HG03025 (cell line): ENCODE measurements around the gene LEF1.

ENCODE experiments used
- ATAC-seq: cut with Tn5 transposase; IDR thresholded peaks from one replicate; pipeline ENCODE4 v1.9.1; 2021; ENCODE audit warnings: mild to moderate bottlenecking, moderate library complexity; ENCODE audit not compliant: unreplicated experiment, low FRiP score

LEF1 gene

GRCh38 chr4:108115168-108115526 is 53.6 kb downstream of the LEF1 start:
- no peak for ATAC-seq

GRCh38 chr4:108114503-108114902 is 54.2 kb downstream of the LEF1 start:
- ATAC-seq = no peak

DNA sequence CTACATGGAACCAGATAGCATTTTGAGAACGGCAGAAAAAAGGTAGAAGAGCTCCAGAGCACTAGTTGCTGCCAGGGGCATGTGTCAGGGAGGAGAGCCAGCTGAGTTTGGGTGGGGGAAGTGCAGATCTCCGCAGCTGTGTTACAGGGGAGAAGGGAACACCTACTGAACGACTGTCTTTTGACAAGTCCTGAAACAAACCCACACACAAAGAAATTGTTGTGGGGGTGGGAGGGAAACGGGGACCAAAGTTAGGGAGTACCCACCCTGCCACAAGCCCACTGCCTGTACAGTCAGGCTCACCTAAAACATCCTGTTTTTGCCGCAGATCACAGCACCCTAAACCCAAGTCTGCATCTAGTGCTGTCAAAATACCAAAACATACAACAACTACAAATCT is 55.5 kb downstream of the LEF1 start:
- ATAC-seq = no peak

DNA sequence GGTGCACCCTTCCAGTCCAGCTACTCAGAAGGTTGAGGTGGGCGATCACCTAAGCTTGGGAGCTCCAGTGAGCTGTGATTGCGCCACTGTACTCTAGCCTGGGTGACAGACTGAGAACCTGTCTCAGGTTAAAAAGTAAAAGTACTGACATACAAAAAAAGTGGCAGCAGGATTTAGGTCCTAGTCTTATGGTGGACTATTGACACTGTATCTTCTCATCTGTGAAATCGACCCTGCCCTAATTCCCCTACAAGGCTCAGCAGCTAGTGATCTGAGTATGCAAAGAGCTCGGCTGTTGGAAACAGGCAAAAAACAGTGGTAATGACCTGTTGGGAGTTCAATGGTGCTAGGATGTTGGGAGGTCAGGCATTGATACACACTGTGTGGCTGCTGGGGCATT is 57.0 kb downstream of the LEF1 start:
- no peak for ATAC-seq

- no peak for ATAC-seq
Observed at GRCh38 chr4:108110450-108110849, 58.3 kb downstream of the LEF1 start.

GRCh38 chr4:108109997-108110416 is 58.7 kb downstream of the LEF1 start:
- peak; percentile 84 for ATAC-seq

DNA sequence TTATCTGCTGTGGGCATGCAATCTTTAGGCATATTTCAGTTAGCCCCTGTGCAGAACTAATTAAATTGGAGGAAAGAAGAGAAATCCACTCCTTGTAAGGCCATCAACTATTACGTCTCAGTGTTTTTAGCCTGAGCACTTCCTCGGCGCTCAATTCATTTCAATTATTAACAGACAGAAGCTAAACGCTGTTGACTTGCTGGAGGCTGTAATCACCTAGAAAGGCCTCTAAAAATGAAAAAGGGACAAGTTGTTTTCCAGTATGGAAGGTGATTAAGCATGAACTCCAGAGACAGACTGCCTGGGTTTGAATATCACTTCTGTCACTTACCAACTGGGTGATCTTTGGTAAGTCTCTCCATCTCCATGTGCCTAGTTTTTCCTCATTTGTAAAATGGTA is 59.6 kb downstream of the LEF1 start:
- ATAC-seq = no peak

DNA sequence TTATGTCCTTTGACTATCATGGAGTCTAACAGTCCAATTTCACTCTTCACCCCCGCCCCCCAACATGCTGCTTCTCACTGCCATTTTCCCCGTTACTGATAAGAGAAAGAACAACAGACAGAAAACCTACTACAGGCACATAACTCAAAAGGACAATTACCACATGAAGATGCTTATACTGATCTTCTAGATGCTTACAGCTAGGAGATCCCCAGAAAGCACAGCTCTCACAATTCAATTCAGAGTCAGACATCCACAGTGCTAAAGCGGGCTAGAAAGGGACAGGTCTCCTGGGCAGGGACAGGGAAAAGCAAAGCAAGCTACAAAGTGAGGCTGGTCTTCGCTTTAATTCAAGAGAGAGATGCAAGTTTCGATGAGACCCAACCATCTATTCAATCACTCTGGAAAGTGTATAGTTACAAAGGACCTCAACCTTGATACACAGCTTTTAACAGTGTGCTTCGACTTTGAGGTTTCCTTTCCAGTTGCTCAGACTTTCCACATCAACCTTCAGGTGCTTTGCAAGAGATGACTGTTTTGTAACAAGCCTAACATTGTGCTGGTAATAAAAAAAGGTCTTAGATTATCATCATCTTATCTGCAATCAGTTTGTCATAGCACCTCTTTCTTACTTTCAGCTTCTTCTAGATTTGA is 60.9 kb downstream of the LEF1 start:
- no peak for ATAC-seq

DNA sequence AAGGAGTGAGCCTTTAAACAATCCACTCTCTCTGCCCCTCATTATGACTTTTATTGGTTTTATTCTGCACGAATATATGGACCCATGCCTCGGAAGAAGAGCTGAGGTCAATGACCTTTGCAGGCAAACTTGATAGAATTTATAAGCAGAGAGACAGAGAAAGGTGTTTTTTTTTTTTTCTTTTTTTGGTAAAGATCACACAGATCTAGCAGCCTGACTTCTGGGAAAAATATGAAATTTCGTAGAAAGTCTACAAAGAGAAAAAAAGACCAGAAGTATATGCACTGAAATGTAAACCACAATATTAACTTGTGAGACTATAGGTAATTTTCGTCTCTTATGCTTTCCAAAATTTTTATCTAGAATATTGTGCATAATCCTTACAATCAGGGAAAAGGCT is 61.6 kb downstream of the LEF1 start:
- ATAC-seq = no peak

DNA sequence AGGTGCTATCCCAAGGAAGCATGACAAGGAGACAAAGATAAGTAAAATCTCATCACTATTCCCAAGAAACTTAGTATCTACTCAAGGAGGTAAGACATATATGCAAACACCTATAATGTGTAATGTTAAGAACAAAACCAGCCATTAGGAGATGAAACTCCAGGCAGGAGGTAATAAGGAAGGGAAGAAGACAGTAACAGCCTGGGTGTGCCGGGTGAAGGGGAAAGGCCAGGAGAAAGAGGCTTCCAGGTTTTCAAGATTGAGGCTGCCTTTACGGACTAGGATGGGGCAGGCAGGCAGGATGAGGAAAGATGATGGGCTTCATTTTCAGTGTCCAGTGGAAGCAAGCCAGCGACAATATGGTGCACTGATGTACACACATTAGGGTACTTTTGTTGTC is 62.5 kb downstream of the LEF1 start:
- ATAC-seq = no peak

DNA sequence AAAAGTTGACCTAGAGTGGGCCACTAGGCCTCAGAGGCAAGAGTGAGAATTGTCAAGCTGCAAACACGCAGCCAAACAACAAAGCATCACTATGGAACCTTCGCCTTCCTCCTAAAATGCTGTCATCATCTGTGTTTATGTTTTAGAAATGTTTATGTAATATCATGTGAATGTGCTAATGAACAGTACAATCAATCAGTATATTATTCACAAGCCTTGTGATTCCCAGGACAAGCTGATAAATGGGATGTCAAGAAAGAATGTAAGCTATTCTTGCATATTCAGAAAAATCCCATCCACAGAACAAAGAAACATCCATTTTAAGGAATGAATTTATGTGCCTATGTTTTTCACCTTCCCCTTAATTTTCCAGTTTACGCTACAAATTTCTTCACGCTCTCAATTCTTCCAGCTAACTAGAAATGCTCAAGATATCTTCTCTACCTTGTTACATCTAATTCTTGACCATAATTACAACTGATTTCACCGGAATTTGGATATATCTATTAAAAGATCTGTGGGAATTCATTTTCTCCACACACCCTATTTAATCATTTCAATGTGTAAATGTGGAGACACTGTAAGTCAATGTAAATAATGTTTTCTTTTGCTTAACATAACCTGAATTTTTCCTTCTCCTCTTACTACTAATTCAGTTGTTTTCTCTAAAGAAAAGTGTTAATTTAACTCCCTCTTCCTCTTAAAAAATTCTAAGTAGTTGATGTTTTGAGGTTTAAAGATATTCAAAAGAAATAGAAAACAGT is 65.5 kb downstream of the LEF1 start:
- ATAC-seq = no peak

GRCh38 chr4:108100827-108101226 is 67.9 kb downstream of the LEF1 start:
- ATAC-seq = no peak

- no peak for ATAC-seq
Observed at GRCh38 chr4:108099838-108100237, 68.9 kb downstream of the LEF1 start.

DNA sequence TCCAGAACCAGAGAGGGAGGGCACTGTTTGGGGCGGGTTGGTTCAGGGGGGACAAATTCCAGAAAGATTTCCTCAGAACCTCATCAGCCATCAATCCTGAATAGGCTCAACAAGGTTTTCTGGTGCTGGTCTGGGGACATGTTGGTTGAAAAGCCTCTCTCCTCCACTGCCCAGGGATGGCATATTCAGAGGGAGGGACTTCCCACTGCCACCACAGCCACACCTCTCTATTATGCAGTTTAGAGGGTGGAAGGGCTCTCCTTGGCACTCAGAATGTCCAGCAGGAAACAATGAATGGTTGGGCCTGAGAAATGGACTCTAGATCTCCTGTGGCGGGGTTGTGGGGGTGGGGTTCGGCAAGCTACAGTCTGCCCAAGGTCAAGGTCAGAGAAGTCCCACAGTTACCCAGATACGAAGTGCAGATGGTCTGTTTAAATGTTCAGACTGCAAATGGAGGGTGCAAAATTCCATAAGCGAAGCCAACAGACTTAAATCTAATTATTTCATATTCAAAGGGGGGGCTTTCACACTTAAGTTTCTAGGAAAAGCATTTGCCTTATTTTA is 70.7 kb downstream of the LEF1 start:
- no peak for ATAC-seq

- no peak for ATAC-seq
Observed at GRCh38 chr4:108094923-108095482, 73.7 kb downstream of the LEF1 start.

DNA sequence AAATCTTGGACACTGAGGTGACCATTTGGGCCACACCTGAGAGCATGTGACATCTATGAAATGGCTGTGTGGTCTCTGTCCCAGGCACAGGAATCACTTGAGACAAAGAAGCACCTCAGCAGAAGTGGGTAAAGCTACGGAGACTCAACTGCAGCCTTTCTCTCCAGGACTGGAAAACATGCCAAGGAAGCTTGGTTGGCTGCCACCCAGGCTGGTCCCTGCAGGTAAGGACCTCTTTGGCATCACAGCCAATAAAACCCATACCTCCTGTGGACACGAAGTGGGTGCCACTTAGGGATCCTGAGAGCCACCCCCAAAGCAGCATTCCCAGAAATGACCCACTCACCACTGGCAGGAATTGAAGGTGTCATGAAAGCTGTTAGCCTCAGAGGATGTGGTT is 74.6 kb downstream of the LEF1 start:
- ATAC-seq = no peak

DNA sequence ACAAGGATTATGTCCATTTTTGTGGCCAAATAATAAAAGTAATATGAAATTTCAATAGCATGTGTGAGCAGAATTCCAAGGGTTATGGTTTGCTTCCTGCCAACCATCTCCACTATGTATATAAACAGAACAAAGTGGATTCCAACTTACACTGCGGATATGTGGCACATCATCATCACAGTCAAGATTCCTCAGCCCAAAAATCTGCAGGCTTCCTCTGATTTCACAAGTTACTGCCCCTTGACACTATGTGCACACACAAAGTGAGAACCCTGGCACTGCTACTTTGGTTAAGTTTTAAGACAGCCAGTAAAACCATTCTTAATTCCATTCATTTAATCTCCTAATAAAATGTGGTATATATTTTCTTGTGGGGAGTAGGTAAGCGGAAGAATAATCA is 76.4 kb downstream of the LEF1 start:
- ATAC-seq = no peak

- no peak for ATAC-seq
Observed at GRCh38 chr4:108087293-108087967, 81.3 kb downstream of the LEF1 start.

DNA sequence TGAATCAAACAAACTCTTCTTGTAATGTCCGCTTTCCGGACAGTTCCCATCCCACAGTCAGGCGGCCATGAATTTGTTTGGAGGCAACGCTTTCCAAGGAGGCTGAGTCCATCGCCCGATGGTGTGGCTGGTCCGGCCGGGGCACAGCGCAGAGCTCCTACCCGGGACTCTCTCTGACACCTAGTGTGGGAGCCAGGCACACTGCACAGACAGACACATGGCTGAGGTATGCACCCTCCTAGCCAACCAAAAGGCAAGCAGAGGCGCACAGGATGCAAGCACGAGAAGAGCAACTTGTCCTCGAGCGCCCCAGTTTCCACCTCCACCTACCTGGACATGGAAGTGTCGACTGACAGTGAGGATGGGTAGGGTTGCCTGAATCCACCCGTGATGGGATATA is 87.5 kb downstream of the LEF1 start:
- no peak for ATAC-seq

- ATAC-seq = no peak
Observed at GRCh38 chr4:108080747-108081146, 88.0 kb downstream of the LEF1 start.

DNA sequence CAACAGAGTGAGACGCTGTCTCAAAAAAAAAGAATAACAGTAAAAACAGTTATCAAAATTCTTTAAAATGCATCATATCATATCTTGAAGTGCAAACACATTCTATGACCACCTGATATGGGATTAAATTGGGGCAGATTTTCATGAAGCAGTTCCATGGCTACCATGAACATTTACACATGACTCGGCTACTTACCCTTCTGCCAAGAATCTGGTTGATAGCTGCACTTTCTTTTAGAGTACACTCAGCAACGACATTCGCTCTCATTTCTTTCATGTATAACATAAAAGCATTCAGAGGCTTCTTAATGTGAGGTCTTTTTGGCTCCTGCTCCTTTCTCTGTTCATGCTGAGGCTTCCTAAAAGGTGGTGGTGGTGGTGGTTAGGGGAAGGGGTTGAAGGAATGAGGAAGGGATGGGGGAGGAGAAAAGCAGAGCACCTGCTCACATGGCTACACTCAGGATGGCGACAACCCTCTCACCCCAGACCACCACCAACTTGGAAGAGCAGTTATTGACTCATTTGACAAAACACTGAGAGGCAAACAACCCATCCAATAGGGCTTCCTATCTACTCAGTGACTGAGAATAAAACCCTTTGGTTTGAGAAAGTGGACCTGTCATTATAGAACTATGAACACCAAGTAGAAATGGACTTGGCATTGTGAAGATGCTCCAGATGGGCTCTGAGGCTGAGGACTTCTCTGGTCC is 90.6 kb downstream of the LEF1 start:
- ATAC-seq = no peak
